ENCODE measurements around the gene SPEF2.

SPEF2 gene

GRCh38 chr5:35804841-35805240, 187.2 kb downstream of the SPEF2 start:
- Histone ChIP-seq H3K36me3 (ENCODE audit: control insufficient read depth, low read length) (no peaks in the 10 kb centered on the region), H4K20me1 (ENCODE audit: control insufficient read depth, insufficient read depth, low read depth, low read length) (no peaks in the 10 kb centered on the region), H3F3A (ENCODE audit: control insufficient read depth, insufficient read depth) (no peaks in the 10 kb centered on the region), H3K4me2 (ENCODE audit: low read length) (no peak overlapping the region), H3K79me2 (ENCODE audit: control insufficient read depth, low read length) (no peaks in the 10 kb centered on the region), H3K27ac (ENCODE audit: low read depth, low read length) (no peak overlapping the region), H3K4me3 (ENCODE audit: low read length) (no peak overlapping the region), H3K9me3 (ENCODE audit: control insufficient read depth, insufficient read depth, low read length) (no peaks in the 10 kb centered on the region), H3K9me2 (replicated peaks; ENCODE audit: control insufficient read depth, low read length) (no peaks in the 10 kb centered on the region), H3K4me1 (ENCODE audit: control insufficient read depth, low read length) (peaks cover 23% of the 10 kb centered on the region), H3K27me3 (ENCODE audit: control insufficient read depth, low read length) (no peaks in the 10 kb centered on the region)
- TF ChIP-seq CTCF (IDR thresholded peaks at IDR 0.05; ENCODE audit: low read depth, low read length, poor library complexity, severe bottlenecking) = no peak
- TF ChIP-seq EZH2phosphoT487 (IDR thresholded peaks at IDR 0.05; ENCODE audit: borderline replicate concordance, low read length) = no peak

GRCh38 chr5:35810601-35811000, 192.9 kb downstream of the SPEF2 start:
- Histone ChIP-seq H3K27me3 (ENCODE audit: control insufficient read depth, low read length) (no peaks in the 10 kb centered on the region), H3K4me1 (ENCODE audit: control insufficient read depth, low read length) (no peaks in the 10 kb centered on the region), H3K4me3 (ENCODE audit: low read length) (no peak overlapping the region), H3K4me2 (ENCODE audit: low read length) (no peak overlapping the region), H3K9me2 (replicated peaks; ENCODE audit: control insufficient read depth, low read length) (no peaks in the 10 kb centered on the region), H4K20me1 (ENCODE audit: control insufficient read depth, insufficient read depth, low read depth, low read length) (no peaks in the 10 kb centered on the region), H3K36me3 (ENCODE audit: control insufficient read depth, low read length) (no peaks in the 10 kb centered on the region), H3K79me2 (ENCODE audit: control insufficient read depth, low read length) (no peaks in the 10 kb centered on the region), H3F3A (ENCODE audit: control insufficient read depth, insufficient read depth) (no peaks in the 10 kb centered on the region), H3K27ac (ENCODE audit: low read depth, low read length) (no peak overlapping the region), H3K9me3 (ENCODE audit: control insufficient read depth, insufficient read depth, low read length) (no peaks in the 10 kb centered on the region)
- TF ChIP-seq CTCF (IDR thresholded peaks at IDR 0.05; ENCODE audit: low read depth, low read length, poor library complexity, severe bottlenecking) (no peak), EZH2phosphoT487 (IDR thresholded peaks at IDR 0.05; ENCODE audit: borderline replicate concordance, low read length) (no peak)

- Histone ChIP-seq H3K27me3 (ENCODE audit: control insufficient read depth, low read length) (no peaks in the 10 kb centered on the region), H3K9me3 (ENCODE audit: control insufficient read depth, insufficient read depth, low read length) (no peaks in the 10 kb centered on the region), H3F3A (ENCODE audit: control insufficient read depth, insufficient read depth) (no peaks in the 10 kb centered on the region), H3K27ac (ENCODE audit: low read depth, low read length) (no peak overlapping the region), H3K4me2 (ENCODE audit: low read length) (no peak overlapping the region), H3K4me3 (ENCODE audit: low read length) (no peak overlapping the region), H3K9me2 (replicated peaks; ENCODE audit: control insufficient read depth, low read length) (no peaks in the 10 kb centered on the region), H3K79me2 (ENCODE audit: control insufficient read depth, low read length) (no peaks in the 10 kb centered on the region), H3K4me1 (ENCODE audit: control insufficient read depth, low read length) (no peaks in the 10 kb centered on the region), H3K36me3 (ENCODE audit: control insufficient read depth, low read length) (no peaks in the 10 kb centered on the region), H4K20me1 (ENCODE audit: control insufficient read depth, insufficient read depth, low read depth, low read length) (no peaks in the 10 kb centered on the region)
- TF ChIP-seq EZH2phosphoT487 (IDR thresholded peaks at IDR 0.05; ENCODE audit: borderline replicate concordance, low read length) = no peak
- TF ChIP-seq CTCF (IDR thresholded peaks at IDR 0.05; ENCODE audit: low read depth, low read length, poor library complexity, severe bottlenecking) = no peak
Observed at GRCh38 chr5:35811108-35811741, 193.6 kb downstream of the SPEF2 start.

Data from DOHH2 (cell line).